A673 (cell line): ENCODE data around the gene GPC6.

Source experiments
- CTCF ChIP-seq: fragments of 300-800, 200-600 bp; sonication (generic); conservative IDR thresholded peaks from 2 replicates; pipeline ENCODE4 v1.5.1; 2017; ENCODE audit warnings: low read depth, mild to moderate bottlenecking, antibody characterized with exemption, low read length, moderate library complexity, mixed read lengths
- EZH2 ChIP-seq: fragments of 200-600 bp; sonication (generic); IDR thresholded peaks from 2 replicates; pipeline ENCODE4 v1.6.1; 2017; ENCODE audit warnings: borderline replicate concordance, low read depth, mild to moderate bottlenecking, mixed read lengths, antibody characterized with exemption, low read length; ENCODE audit not compliant: poor library complexity, severe bottlenecking

GRCh38 chr13:94212196-94212595, 985.6 kb downstream of the GPC6 start:
- TF ChIP-seq EZH2, result no peak
- TF ChIP-seq CTCF, result no peak
